Stimulated activated CD4-positive, alpha-beta T cell treated with anti-CD3 and anti-CD28 coated beads, Interleukin-12 subunit alpha, Interleukin-12 subunit beta, amount 100 ng/mL, for 24 hours (primary cell): ENCODE measurements around the gene CSTF3.
"Not testable (repeated sequence)": the region's sequence is repeated elsewhere in the genome, so short reads cannot be mapped to it uniquely, and the experiment has no call there.

ENCODE experiments used
- DNase-seq, 2 experiments: peaks; one replicate each; pipeline ENCODE4 v3.0.0-alpha.2; 2020; ENCODE audit warnings: low read depth in 2 of 2

The CSTF3 gene

GRCh38 chr11:33161120-33162005 is at the start of gene CSTF3:
TSS of gene CSTF3 (minus strand) at chr11:33161480. CDS start at chr11:33161325, 155 bp downstream.
- peak; percentile 92 to 100 for DNase-seq

DNA sequence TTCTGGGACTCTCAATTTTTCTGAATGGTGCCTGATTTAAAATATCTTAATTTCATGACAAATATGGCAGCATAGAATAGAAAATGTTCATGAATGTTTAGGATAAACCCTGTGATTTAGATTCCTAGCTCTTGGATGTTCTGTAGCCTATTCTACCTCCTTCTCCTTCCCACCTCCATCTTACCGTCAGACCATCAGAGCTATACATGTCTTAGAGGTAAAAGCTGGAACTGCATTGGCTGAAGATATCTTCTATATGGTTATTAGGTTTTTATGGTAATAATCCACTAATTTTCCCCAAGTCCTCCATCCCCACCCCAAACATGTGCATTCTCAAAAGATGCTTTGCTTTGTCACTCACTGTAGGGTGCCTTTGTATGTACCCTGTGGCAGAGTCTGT is 46.9 kb upstream of the CSTF3 start:
- no peak for DNase-seq

- DNase-seq = no peak
Measured at GRCh38 chr11:33207408-33207985, 46.2 kb upstream of the CSTF3 start.

- DNase-seq = no peak
Measured at GRCh38 chr11:33197915-33198727, 36.8 kb upstream of the CSTF3 start.

- DNase-seq = no peak
Measured at GRCh38 chr11:33195462-33196173, 34.3 kb upstream of the CSTF3 start.

DNA sequence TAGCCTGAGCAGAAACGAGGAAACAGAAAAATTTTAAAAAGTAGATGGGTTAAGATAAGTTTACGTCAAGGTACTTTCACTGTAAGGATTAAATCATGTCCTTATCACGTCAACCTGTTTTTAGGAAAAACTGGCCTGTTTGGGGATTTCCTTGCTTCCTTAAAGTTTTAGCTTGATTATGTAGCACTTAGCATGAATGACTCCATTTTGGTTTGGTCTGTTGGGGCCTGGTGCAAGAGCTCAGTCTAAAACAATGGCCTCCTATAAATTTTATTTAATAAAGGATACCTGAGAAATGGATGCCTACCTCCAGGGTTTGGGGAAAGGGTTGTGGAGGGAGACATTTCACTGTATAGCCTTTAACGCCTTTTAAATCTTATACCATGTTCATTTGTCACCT is 33.2 kb upstream of the CSTF3 start:
- DNase-seq = no peak

DNA sequence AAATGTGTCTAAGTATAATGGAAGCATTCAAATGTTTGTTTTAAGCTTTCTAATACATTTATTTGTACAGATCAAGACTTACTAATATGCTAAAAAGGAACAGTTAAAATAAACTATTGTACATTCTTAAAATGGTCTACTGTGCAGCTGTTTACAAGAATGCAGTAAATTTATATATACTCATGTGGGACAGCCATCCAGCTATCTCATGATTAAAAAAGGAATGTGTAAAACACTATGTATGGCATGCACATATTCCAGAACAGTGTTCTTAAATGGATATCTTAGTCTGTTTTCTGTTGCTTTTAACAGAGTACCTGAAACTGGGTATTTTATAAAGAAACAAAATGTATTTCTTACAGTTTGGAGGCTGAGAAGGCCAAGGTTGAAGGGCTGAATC is 30.2 kb upstream of the CSTF3 start:
- DNase-seq = no peak

DNA sequence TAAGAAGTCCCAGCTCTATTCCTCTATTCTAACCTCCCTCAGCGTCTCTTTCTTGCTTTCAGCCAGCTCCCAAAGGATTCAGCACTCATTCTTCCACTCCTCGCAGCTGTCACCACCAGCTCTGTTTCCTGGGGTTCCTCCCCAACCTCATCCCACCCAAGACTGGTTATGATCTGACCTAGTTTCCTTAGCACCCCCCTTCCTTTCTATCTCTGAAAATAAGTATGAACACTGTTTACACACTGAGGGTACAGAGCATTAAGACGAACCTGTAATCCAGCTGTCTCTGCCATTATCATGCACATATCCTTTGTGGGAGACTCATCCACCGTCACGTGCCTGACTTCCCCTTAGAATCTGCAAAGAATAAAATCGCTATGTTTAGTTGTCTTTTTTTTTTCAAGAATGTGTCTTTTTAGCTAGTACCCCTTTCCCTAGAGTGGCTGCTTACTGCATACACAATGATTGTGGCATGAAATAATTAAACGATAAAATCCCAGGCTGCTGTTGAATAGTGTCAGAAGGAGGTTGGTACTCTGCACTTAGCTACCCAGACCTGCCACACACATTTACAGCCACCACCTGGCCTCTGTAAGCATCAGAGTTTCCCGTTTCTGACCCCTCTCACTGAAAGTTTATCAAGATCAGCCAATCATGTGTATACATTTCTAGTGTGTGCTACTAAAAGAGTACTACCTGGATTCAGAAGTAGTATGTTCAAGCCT is 26.9 kb upstream of the CSTF3 start:
- DNase-seq = no peak

- no peak for DNase-seq
Measured at GRCh38 chr11:33185756-33186155, 24.5 kb upstream of the CSTF3 start.

- DNase-seq = no peak
Measured at GRCh38 chr11:33182246-33182878, 21.1 kb upstream of the CSTF3 start.

- no peak for DNase-seq
Measured at GRCh38 chr11:33179348-33179803, 18.1 kb upstream of the CSTF3 start.

DNA sequence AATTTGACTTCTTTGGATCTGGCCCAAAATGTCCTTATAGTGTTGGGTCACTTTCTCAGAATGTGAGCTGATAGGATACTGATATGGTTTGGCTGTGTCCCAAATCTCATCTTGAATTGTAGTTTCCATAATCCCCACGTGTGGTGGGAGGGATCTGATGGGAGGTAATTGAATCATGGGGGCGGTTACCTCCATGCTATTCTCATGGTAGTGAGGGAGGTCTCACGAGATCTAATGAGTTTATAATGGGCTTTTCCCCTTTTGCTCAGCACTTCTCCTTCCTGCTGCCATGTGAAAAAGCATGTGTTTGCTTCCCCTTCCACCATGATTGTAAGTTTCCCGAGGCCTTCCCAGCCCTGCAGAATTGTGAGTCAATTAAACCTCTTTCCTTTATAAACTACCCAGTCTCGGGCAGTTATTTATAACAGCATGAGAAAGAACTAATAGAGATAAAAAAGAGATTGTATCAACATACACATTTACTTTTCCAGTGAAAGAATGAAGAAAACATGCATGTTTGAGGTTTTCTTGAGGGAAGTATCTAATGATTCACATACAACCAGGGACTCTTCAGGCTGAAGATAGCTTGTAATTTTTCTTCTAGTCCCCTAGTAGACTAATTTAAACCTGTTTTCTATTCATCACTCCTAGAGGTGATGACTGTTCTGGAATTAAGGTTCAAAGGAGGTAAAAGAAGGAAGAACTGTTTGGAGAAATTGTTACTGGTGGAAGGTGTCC is 17.3 kb upstream of the CSTF3 start:
- no peak for DNase-seq

GRCh38 chr11:33177676-33178336 is 16.5 kb upstream of the CSTF3 start:
- DNase-seq = no peak

DNA sequence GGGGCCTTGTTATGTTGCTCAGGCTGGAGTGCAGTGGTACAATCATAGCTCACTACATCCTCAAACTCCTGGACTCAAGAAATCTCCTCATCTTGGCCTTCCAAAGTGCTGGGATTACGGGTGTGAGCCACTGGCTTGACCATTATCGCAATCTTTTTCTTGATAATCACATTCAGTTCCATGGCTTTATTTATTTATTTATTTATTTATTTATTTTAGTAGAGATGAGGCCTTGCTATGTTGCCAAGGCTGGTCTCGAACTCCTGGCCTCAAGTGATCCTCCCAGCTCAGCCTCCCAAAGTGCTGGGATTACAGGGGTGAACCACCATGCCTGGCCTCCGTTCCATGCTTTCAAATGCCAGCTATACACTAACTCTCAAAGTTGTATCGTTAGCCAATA is 15.5 kb upstream of the CSTF3 start:
- DNase-seq = not testable (repeated sequence)

- DNase-seq = no peak
Measured at GRCh38 chr11:33172996-33173395, 11.7 kb upstream of the CSTF3 start.

GRCh38 chr11:33172345-33172744 is 11.1 kb upstream of the CSTF3 start:
- DNase-seq = no peak

GRCh38 chr11:33171251-33171650 is 10.0 kb upstream of the CSTF3 start:
- no peak for DNase-seq

DNA sequence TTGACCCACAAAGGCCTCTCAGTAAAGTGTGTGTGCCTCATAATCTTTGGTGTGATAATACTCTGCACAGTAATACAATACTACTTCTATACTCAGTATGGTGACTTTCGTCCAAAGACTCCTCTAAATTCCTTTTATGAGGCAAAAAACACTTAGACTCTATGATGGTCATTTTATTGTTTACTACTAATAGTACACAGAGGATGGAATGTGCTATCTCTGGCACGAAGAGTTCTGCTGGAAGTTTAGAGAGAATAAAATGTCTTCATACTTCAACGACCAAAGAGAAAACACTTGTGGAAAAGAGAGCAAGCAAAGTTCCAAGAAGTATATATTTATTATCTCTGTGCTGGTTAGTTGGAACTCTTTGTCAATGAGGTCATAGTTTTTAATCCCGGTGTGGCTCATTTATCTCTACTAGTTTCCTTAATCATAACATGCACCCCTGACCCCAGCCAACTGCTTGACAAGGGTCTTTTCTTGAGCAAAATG is 7.5 kb upstream of the CSTF3 start:
- no peak for DNase-seq

GRCh38 chr11:33162831-33163230 is 1.6 kb upstream of the CSTF3 start:
- DNase-seq = no peak
